Hepatocyte (in vitro differentiated cells): ENCODE data around the gene OGDH. TPM values are rescaled to one million over a fixed set of nuclear protein-coding genes. Genes with fewer than 3 reads are reported as not detected.

ENCODE experiments used
- DNase-seq: peaks from one replicate; pipeline ENCODE4 v3.0.0-alpha.2; 2016; ENCODE audit warnings: low spot score
- H2AFZ ChIP-seq: fragments of 200-600 bp; sonication (generic); 2 replicates; pipeline ENCODE4 v1.6.0; 2016; ENCODE audit warnings: antibody characterized with exemption, mild to moderate bottlenecking
- H3K27ac ChIP-seq: fragments of 200-600 bp; sonication (generic); 2 replicates; pipeline ENCODE4 v1.5.1; 2016; ENCODE audit warnings: mild to moderate bottlenecking
- H3K27me3 ChIP-seq: fragments of 200-600 bp; sonication (generic); 2 replicates; pipeline ENCODE4 v1.6.1; 2016
- H3K36me3 ChIP-seq: fragments of 200-600 bp; sonication (generic); replicated peaks from 2 replicates; pipeline ENCODE4 v1.5.1; 2016; ENCODE audit warnings: low read depth; ENCODE audit not compliant: insufficient read depth
- H3K4me1 ChIP-seq: fragments of 200-600 bp; sonication (generic); 2 replicates; pipeline ENCODE4 v1.5.1; 2016; ENCODE audit warnings: mild to moderate bottlenecking, moderate library complexity; ENCODE audit not compliant: insufficient read depth
- H3K4me2 ChIP-seq: fragments of 200-600 bp; sonication (generic); 2 replicates; pipeline ENCODE4 v1.6.0; 2016
- H3K4me3 ChIP-seq: fragments of 200-600 bp; sonication (generic); 2 replicates; pipeline ENCODE4 v1.5.1; 2016; ENCODE audit warnings: mild to moderate bottlenecking
- H3K79me2 ChIP-seq: fragments of 200-600 bp; sonication (generic); 2 replicates; pipeline ENCODE4 v1.6.0; 2017; ENCODE audit warnings: mild to moderate bottlenecking
- H3K9me2 ChIP-seq: fragments of 200-600 bp; sonication (generic); replicated peaks from 2 replicates; pipeline ENCODE4 v1.6.0; 2017; ENCODE audit warnings: mild to moderate bottlenecking; ENCODE audit not compliant: insufficient read depth
- H3K9me3 ChIP-seq: fragments of 200-600 bp; sonication (generic); 2 replicates; pipeline ENCODE4 v1.5.1; 2016; ENCODE audit warnings: low read depth, mild to moderate bottlenecking
- H4K20me1 ChIP-seq: fragments of 200-600 bp; sonication (generic); 2 replicates; pipeline ENCODE4 v1.6.0; 2016; ENCODE audit warnings: mild to moderate bottlenecking; ENCODE audit not compliant: insufficient read depth, poor library complexity, severe bottlenecking
- EZH2 ChIP-seq: fragments of 200-600 bp; sonication (generic); IDR thresholded peaks from 2 replicates; pipeline ENCODE4 v1.6.1; 2016; ENCODE audit warnings: antibody characterized with exemption, mild to moderate bottlenecking, borderline replicate concordance
- EZH2phosphoT487 ChIP-seq: fragments of 200-600 bp; sonication (generic); IDR thresholded peaks from one replicate; pipeline ENCODE4 v1.6.1; 2018; ENCODE audit warnings: antibody characterized with exemption, mild to moderate bottlenecking, low read depth, moderate library complexity; ENCODE audit not compliant: unreplicated experiment, severe bottlenecking
- WGBS: methylation state at CpG from one replicate; pipeline ENCODE4 v1.1.6; 2016; ENCODE audit warnings: low lambda C conversion rate; ENCODE audit errors: missing lambda C conversion rate; 5-methylcytosine and 5-hydroxymethylcytosine counted together
- polyA plus RNA-seq: library from polyadenylated mRNA; unstranded; fragments of >200 nt; fragmentation: Nextera tagmentation; extraction: Ambion mirVana; gene quantifications from 2 replicates; pipeline ENCODE4 v1.2.1, GENCODE V29; 2016
- total RNA-seq: library from RNA; depleted of rRNA; stranded (reverse); fragments of >200 nt; gene quantifications from 2 replicates; pipeline ENCODE4 v1.2.3, GENCODE V29; 2014
- TF ChIP-seq, protein P1 (sequence below): fragments of 200-600 bp; sonication (generic); IDR thresholded peaks from 2 replicates; pipeline ENCODE4 v1.5.1; 2016; ENCODE audit warnings: antibody characterized with exemption, mild to moderate bottlenecking; ENCODE audit not compliant: poor library complexity

Gene OGDH
- total and polyA plus RNA-seq, 2 experiments from 2014 or later: 40.8 to 65.3 TPM

DNA sequence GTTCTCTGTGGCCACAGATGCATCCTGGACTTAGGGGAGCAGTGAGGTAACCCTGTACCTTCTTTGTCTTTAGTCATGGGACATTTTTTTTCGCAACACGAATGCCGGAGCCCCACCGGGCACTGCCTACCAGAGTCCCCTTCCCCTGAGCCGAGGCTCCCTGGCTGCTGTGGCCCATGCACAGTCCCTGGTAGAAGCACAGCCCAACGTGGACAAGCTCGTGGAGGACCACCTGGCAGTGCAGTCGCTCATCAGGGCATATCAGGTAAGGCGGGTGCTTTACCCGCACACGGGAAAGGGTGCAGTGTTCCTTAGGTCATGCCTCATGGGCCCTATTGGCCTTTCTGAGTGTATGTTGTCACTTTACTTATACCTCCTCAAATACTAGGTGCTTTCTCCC lies 38.8 kb downstream of the OGDH start:
- Histone ChIP-seq H3K27ac (no peak overlapping the region), H3K79me2 (peaks cover 25% of the 10 kb centered on the region), H3K4me3 (no peak overlapping the region), H4K20me1 (no peaks in the 10 kb centered on the region), H3K9me3 (no peaks in the 10 kb centered on the region), H3K9me2 (no peaks in the 10 kb centered on the region), H3K36me3 (no peaks in the 10 kb centered on the region), H3K27me3 (no peaks in the 10 kb centered on the region), H3K4me2 (no peak overlapping the region), H2AFZ (no peak overlapping the region), H3K4me1 (peaks cover 4% of the 10 kb centered on the region)
- no peak for DNase-seq
- WGBS: 94% methylated on average over 11 of the region's 11 CpGs
- TF ChIP-seq, protein P1, sequence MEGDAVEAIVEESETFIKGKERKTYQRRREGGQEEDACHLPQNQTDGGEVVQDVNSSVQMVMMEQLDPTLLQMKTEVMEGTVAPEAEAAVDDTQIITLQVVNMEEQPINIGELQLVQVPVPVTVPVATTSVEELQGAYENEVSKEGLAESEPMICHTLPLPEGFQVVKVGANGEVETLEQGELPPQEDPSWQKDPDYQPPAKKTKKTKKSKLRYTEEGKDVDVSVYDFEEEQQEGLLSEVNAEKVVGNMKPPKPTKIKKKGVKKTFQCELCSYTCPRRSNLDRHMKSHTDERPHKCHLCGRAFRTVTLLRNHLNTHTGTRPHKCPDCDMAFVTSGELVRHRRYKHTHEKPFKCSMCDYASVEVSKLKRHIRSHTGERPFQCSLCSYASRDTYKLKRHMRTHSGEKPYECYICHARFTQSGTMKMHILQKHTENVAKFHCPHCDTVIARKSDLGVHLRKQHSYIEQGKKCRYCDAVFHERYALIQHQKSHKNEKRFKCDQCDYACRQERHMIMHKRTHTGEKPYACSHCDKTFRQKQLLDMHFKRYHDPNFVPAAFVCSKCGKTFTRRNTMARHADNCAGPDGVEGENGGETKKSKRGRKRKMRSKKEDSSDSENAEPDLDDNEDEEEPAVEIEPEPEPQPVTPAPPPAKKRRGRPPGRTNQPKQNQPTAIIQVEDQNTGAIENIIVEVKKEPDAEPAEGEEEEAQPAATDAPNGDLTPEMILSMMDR: no peak
- TF ChIP-seq EZH2phosphoT487 (no peak), EZH2 (no peak)

DNA sequence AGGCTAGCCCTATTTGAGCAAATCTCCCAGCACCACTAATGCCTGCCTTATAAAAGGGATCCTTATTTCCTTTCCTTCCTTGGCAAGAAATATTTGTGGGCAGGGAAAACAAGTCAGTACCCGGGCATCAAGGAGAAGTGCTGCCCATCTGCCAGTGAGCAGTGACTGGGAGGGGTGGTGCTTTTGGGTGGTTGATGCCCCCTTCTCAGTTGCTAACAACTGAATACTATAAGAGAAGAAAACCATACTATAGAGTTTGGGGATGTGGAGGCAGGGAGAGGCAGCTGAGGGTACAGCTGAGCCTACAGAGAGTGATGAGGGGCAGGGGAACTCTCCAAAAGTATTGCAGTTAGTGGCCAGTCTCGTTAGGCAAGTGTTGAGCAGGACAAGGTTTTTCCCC lies 39.3 kb downstream of the OGDH start:
- H2AFZ ChIP-seq: no peak overlapping the region
- H3K36me3 ChIP-seq: no peaks in the 10 kb centered on the region
- TF ChIP-seq EZH2phosphoT487 (no peak), EZH2 (no peak)
- TF ChIP-seq, protein P1: no peak
- H3K9me2 ChIP-seq: no peaks in the 10 kb centered on the region
- no peaks in the 10 kb centered on the region for H4K20me1 ChIP-seq
- no peaks in the 10 kb centered on the region for H3K4me1 ChIP-seq
- no peak overlapping the region for H3K27ac ChIP-seq
- no peak for DNase-seq
- H3K79me2 ChIP-seq: peaks cover 23% of the 10 kb centered on the region
- 93% methylated on average over 2 of the region's 2 CpGs for WGBS
- no peaks in the 10 kb centered on the region for H3K27me3 ChIP-seq
- H3K4me3 ChIP-seq: no peak overlapping the region
- H3K4me2 ChIP-seq: no peak overlapping the region
- H3K9me3 ChIP-seq: no peaks in the 10 kb centered on the region

- Histone ChIP-seq H3K27me3 (no peaks in the 10 kb centered on the region), H3K4me2 (no peak overlapping the region), H3K27ac (no peak overlapping the region), H4K20me1 (no peaks in the 10 kb centered on the region), H3K36me3 (no peaks in the 10 kb centered on the region), H3K9me2 (no peaks in the 10 kb centered on the region), H3K4me1 (no peaks in the 10 kb centered on the region), H3K79me2 (peaks cover 21% of the 10 kb centered on the region), H2AFZ (no peak overlapping the region), H3K9me3 (no peaks in the 10 kb centered on the region), H3K4me3 (no peak overlapping the region)
- DNase-seq: no peak
- 90% methylated on average over 3 of the region's 3 CpGs for WGBS
- no peak for TF ChIP-seq EZH2phosphoT487
- TF ChIP-seq, protein P1: no peak
- TF ChIP-seq EZH2: no peak
These were observed 39.9 kb downstream of the OGDH start for GRCh38 chr7:44646176-44646920.
